Pancreas (tissue), 10 donors: ENCODE measurements around the gene PLEKHG2. TPM values are rescaled to one million over a fixed set of nuclear protein-coding genes. Genes with fewer than 3 reads are reported as not detected.
A peak's percentile ranks its signal among the peaks of the same experiment; 100 is the strongest.

Source experiments
- ATAC-seq, 4 donors: fragments of 200-7000 bp; cut with Tn5 transposase; one replicate each; pipeline versions ENCODE4 v1.8.0 to v1.9.1; 2020; ENCODE audit warnings: mild to moderate bottlenecking in 4 of 4, moderate library complexity in 4 of 4
- DNase-seq, 6 donors: peaks; one replicate each; pipeline ENCODE4 v3.0.0-alpha.2; 2020
- FAIRE-seq: peaks from 2 replicates; lab custom pipeline; 2012; peaks lifted over from hg19 to GRCh38; lab: Jason Lieb, UNC
- H3K27ac ChIP-seq, 4 donors: fragments of 200-600 bp; sonication (generic); 1 replicate in 3 of 4; 2 replicates in 1 of 4; pipeline versions ENCODE4 v1.5.0 to v1.8.0; 2020
- H3K27me3 ChIP-seq, 4 donors: fragments of 200-600 bp; one replicate each; pipeline ENCODE4 v1.8.0; 2021
- H3K36me3 ChIP-seq, 3 donors: fragments of 200-600 bp; sonication (generic) in 1 of 3; one replicate each; pipeline versions ENCODE4 v1.5.0 to v1.8.0; 2020 to 2021
- H3K4me1 ChIP-seq, 3 donors: fragments of 200-600 bp; one replicate each; pipeline ENCODE4 v1.8.0; 2021
- H3K4me3 ChIP-seq, 4 donors: fragments of 200-600 bp; sonication (generic) in 2 of 4; one replicate each; pipeline versions ENCODE4 v1.5.0 to v1.8.0; 2020 to 2021
- H3K9me3 ChIP-seq, 4 donors: fragments of 200-600 bp; one replicate each; pipeline ENCODE4 v1.8.0; 2021
- CTCF ChIP-seq, 4 donors: fragments of 200-600 bp; sonication (generic) in 3 of 4; IDR thresholded peaks; one replicate each; pipeline versions ENCODE4 v1.5.0 to v1.8.0; 2021; ENCODE audit warnings: antibody characterized with exemption in 4 of 4
- WGBS, 2 donors: extraction: QIAGEN DNeasy Blood & Tissue Kit; methylation state at CpG; one replicate each; pipeline ENCODE4 v1.1.7; 2013; 5-methylcytosine and 5-hydroxymethylcytosine counted together
- intact Hi-C, 3 donors: fragments of 100-400 bp; cut with DNase I; formaldehyde crosslinking; loops; one replicate each; pipeline versions ENCODE4 v1.11.1 to v1.14.2; 2022
- polyA plus RNA-seq, 2 donors: library from polyadenylated mRNA; stranded (reverse); fragments of 200-250 nt; gene quantifications; one replicate each; pipeline ENCODE4 v1.2.3, GENCODE V29; 2013
- total RNA-seq, 6 donors: library from RNA; stranded (reverse); fragmentation: NEBNext Ultra II Directional in 4 of 6; extraction: Animal tissue kit (Norgen Biotek cat#: 25700) in 4 of 6; gene quantifications; one replicate each; pipeline versions ENCODE4 v1.2.1 to v1.2.4, GENCODE V29; 2021 to 2023
- donor health status: healthy with polysubstance abuse.
- donor health status: DM: no; HTN: no; CAD: no; lungs with moderate emphysema.
- donor health status: DM: no; HTN: no; CAD: no.
- donor health status: control.
- donor health status: control.
- donor health status: Bipolar disorder and iron deficiency.
- donor health status: DM: yes; HTN: yes; CAD: no.
- donor health status: DM: no; HTN: no; CAD: no.
- donor health status: DM: no; HTN: no; CAD: no.
- donor health status: DM: yes; HTN: yes; CAD: no.

Gene PLEKHG2
- total and polyA plus RNA-seq, 8 donors, result 3.1 to 15.0 (median 7.8) TPM

DNA sequence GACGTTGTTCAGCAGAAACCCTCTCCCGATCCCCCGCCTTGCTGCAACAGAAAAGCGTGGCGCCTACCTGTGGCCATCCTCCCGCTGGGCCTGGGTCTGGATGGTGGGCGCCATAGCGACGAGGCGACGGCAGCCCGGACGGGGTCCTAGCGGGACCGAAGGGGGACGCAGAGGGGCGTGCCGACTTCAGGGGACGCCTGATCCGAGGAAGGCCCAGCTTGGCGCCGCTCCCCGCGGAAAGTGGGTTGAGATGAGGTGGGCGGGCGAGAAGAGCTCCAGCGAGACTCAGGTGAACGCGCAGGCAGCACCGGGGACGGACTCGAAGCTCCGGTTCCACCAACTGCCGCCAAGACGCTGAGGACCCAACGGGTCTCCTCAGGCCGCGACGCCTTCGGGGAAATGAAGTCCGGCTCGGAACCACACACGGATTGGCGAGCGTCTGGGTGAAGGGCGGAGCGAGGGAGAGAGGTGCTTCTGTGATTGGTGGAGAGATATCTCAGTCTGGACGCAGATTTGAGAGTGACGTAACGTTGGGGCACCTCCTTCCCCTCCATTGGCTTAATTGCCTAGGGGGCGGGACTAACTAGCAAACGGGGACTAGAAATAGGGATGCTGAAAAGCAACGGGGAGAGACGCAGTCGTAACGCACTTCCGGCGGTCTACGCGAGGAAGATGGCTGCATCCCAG lies 21.6 kb upstream of the PLEKHG2 start, which contains the start of the genes MED29 and PAF1:
TSS of gene MED29 (plus strand) at position 628 of the 687 bp plus-strand sequence. CDS start at position 673, 45 bp downstream.
TSS of gene PAF1 (minus strand) at position 356 of the 687 bp plus-strand sequence. CDS start at position 114, 242 bp downstream.
- Histone ChIP-seq H3K4me3 (peak within 1 kb of the TSS; percentile 57 to 97 (median 71)), H3K4me1 (peaks cover 0 to 8% (median 4%) of the 10 kb centered on the region in 3 donors), H3K9me3 (no peaks in the 10 kb centered on the region), H3K27me3 (no peaks in the 10 kb centered on the region), H3K36me3 (peaks cover 0 to 34% (median 10%) of the 10 kb centered on the region in 3 donors), H3K27ac (peak within 1 kb of the TSS; percentile 91 to 99 (median 94))
- ATAC-seq (peak; percentile 93 to 97 (median 96)), FAIRE-seq (peak; percentile 98), DNase-seq (peak; percentile 89 to 99 (median 98))
- intact Hi-C loops, result loop anchor here in 1 of 3 donors (10.0 kb wide), 1 partner anchor 144 kb away; the partner anchor contains the start of gene EID2B
- 0% methylated on average over 48 to 60 of the region's 60 CpGs for WGBS, 2 donors
- no peak for TF ChIP-seq CTCF (IDR thresholded peaks at IDR 0.05)

DNA sequence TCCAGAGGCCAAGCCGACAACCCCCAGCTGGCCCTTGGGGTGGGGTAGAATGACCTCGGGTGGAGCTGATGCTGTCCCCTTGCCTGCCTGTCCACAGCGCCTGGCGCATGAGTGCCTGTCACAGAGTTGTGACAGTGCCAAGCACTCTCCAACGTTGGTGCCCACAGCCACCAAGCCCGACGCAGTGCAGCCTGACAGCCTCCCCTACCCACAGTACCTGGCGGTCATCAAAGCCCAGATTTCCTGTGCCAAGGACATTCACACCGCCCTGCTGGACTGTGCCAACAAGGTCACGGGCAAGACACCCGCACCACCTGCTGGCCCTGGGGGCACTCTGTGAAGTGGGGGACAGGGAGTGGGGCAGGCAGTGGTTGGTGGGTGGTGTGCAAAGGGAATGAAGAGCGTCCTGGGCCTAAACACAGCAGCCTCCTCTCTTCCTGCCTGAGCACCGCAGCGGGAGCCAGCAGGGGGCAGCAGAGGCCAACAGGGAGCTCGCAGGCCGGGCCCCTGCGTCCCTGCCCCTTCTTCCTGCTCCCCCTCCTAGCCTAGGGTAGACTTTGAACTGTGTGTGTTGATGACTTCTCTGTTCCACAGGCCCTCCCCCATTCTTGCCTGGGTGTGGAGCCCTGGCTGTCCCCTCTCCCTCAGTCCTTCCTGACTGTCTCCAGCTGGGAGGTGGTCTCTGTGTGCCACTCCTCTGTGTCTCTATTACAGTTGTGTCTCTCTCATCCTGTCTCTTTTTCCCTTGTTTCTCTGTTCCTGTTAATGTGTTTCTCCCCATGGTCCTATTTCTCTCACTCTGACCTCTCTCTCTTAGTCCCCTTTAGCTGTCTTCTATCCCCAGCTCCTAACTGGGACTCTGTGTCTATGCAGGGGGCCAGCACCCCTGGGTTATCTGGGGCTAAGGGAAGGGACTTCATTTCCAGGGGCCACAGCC lies 14.8 kb upstream of the PLEKHG2 start:
- WGBS, 2 donors, result 10% methylated on average over 17 of the region's 17 CpGs
- H3K36me3 ChIP-seq, result peaks cover 0 to 6% (median 0%) of the 10 kb centered on the region in 3 donors
- peak overlapping the region; percentile 46 to 85 (median 66) for H3K27ac ChIP-seq
- peak; percentile 91 to 96 (median 94) for TF ChIP-seq CTCF (IDR thresholded peaks at IDR 0.05)
- FAIRE-seq, result no peak
- peaks cover 6 to 25% (median 15%) of the 10 kb centered on the region in 3 donors for H3K4me1 ChIP-seq
- no peaks in the 10 kb centered on the region for H3K27me3 ChIP-seq
- DNase-seq, result peak; percentile 83 to 98 (median 91)
- peak; percentile 79 to 86 (median 84) for ATAC-seq
- no peaks in the 10 kb centered on the region for H3K9me3 ChIP-seq
- H3K4me3 ChIP-seq, result no peak overlapping the region
- intact Hi-C loops, result loop anchor here in 1 of 3 donors (10.0 kb wide), 1 partner anchor 137 kb away; the partner anchor contains the start of gene EID2B

DNA sequence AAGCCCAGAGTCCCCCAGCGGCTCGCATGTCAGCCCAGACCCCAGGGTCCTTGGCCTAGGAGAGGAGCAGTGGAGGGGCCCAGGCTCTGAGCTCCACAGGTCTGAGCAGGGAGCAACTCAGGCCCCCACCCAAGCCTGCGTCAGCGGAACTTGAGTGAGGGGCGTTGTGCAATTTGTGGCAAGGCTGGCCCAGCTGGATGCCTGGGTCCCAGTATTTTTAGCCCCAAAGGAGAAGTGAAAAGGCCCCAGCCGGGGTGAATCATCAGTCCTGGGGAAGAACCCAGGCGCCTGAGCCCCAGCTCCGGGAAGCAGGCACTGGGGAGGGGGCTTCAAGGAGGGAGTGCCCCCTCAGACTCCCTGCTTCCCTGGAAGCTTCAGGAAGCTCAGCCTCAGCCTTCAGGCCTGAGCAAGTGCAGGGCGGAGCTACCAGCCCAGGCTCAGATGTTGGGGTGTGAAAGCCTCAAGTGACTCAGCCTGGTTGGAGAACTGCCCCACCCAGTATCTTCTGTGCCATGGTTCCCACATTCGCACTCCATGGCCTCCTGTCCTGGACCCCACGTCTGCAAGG lies 14.1 kb upstream of the PLEKHG2 start:
- no peaks in the 10 kb centered on the region for H3K27me3 ChIP-seq
- peak in 2 of 4 donors; percentile 2 to 6 for ATAC-seq
- intact Hi-C loops, result loop anchor here in 1 of 3 donors (10.0 kb wide), 1 partner anchor 136 kb away; the partner anchor contains the start of gene EID2B
- no peak for TF ChIP-seq CTCF (IDR thresholded peaks at IDR 0.05)
- 80 to 89% methylated on average over 11 of the region's 11 CpGs for WGBS, 2 donors
- H3K4me1 ChIP-seq, result peaks cover 6 to 25% (median 15%) of the 10 kb centered on the region in 3 donors
- no peaks in the 10 kb centered on the region for H3K9me3 ChIP-seq
- no peak overlapping the region for H3K4me3 ChIP-seq
- H3K27ac ChIP-seq, result peak overlapping the region; percentile 46 to 85 (median 66)
- FAIRE-seq, result no peak
- peaks cover 0 to 6% (median 0%) of the 10 kb centered on the region in 3 donors for H3K36me3 ChIP-seq
- DNase-seq, result peak in 3 of 6 donors; percentile 54 to 75 (median 63)

DNA sequence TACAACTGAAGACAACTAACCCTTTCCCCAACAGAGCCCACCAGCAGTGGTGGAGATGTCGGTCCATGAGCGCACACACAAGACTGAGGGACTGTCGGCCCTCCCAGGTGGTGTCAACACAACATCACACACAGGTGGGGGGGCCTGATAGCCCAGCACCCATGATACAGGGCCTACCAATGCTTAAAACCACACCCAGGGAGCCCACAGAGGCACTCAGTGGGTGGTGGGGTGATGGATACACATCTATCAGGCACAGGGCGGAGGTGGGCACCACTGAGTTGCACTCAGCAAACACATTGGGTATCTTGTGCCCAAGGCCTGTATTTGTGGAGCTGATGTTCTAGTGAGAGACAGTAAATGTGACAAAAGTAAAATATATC lies 12.8 kb upstream of the PLEKHG2 start:
- Histone ChIP-seq H3K4me3 (no peak overlapping the region), H3K9me3 (no peaks in the 10 kb centered on the region), H3K27ac (no peak overlapping the region), H3K27me3 (no peaks in the 10 kb centered on the region), H3K4me1 (peaks cover 6 to 29% (median 15%) of the 10 kb centered on the region in 3 donors), H3K36me3 (no peaks in the 10 kb centered on the region)
- 94 to 97% methylated on average over 4 of the region's 4 CpGs for WGBS, 2 donors
- TF ChIP-seq CTCF (IDR thresholded peaks at IDR 0.05), result no peak
- intact Hi-C loops, result loop anchor here in 1 of 3 donors (10.0 kb wide), 1 partner anchor 135 kb away; the partner anchor contains the start of gene EID2B
- FAIRE-seq, result no peak
- no peak for ATAC-seq
- DNase-seq, result no peak
